ENCODE results near the gene IGSF8.
"Not testable (repeated sequence)": the region's sequence is repeated elsewhere in the genome, so short reads cannot be mapped to it uniquely, and the experiment has no call there.

IGSF8 gene

DNA sequence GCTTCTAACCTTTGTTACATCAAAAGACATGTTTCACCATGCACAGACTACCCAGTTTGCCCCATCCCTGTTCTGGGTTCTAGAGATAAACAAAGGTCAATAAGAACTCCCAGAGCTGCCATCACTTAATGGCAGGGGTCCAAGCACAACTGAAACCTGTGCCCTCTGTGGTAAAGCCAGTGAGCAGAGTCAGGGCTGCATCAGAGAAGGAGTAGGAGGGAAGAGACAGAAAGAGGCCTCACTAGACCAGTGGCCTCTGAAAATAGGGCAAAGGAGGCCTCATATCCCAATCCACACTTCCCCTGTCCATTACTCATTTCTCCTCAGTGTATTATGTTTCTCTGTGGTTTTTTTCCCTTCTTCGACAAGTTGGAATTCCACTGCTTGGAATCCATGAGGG, 27.3 kb upstream of the IGSF8 start:
- DNase-seq: no peak

DNA sequence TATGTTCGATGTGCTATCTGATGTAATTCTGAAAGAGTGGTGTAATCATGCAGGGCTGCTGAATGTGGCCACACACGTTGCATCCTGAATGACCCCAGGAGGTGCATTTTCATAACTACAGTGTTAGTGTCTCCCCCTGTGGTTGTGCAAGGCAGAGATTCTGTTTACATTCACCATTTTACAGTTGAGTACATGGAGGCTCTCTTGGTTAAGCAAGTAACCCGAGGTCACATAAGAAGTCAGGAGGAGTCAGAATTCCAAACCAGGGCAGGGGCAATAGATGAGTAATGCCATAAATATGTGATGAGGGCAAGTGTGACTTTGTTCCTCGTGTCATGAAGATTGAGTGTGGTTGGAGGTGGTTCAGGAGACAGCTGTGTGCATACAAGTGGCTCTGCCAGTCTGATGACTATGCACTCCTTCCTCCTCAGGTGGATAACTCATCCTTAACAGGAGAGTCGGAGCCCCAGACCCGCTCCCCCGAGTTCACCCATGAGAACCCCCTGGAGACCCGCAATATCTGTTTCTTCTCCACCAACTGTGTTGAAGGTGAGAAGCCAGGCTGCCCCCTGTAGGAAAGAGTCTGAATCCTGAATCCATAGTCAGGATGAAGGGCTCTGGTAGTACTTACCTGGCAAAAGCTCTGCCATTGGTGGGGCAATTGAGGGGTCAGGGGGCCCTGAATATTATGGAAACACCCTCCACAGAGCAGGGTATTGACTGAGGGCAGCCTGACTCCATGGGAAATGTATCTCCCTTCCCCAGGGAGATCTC, 26.5 kb upstream of the IGSF8 start:
- DNase-seq: no peak

DNA sequence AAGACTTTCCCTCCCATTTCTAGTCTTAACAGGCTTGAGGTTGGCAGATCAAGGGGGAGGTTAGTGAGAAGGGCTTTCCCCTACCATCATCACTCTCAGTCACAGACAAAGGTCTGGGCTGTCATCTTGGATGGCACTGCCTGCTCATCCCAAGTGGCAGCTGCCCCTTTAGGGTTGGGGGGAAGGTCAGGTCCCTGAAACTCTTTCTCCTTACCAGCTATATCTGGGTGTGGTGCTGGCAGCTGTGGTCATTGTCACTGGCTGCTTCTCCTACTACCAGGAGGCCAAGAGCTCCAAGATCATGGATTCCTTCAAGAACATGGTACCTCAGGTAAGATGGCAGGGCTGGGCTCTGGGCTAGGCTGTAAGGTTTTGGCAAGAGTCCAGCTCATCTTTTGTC, 25.3 kb upstream of the IGSF8 start:
- DNase-seq: no peak

DNA sequence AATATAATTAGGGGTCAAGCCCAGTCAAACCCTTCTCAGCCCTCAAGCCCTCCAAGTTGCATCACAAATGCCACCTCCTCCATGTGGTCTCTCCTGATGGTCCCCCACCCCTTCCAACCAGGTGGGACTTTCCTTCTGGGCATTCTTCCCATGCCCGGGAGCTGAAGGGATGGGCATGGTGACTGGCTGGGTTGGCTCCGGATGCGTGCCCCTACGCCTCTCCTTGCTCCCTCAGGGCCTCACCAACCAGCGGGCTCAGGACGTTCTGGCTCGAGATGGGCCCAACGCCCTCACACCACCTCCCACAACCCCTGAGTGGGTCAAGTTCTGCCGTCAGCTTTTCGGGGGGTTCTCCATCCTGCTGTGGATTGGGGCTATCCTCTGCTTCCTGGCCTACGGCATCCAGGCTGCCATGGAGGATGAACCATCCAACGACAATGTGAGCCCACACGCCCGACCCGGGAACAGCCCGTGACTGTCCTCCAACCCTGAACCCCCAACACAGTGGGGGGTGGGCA, 24.6 kb upstream of the IGSF8 start:
- DNase-seq: no peak

DNA sequence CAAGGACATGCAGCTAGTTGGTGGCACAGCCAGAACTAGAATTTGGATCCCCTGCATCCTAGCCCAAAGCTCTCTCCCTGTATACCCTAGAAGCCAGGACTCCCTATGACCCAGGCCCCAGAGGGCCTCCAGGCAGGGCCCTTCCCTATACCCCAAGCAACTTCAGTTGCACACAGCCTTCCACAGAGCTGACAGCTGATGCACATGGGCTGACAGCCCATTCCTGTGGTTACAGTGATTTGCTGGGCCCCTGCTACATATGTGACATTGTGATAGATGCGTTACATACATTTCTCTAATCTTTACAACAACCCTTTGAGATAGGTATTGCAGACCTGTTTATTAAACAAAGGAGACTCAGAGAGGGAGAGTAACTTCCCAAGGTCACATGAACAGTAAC, 23.0 kb upstream of the IGSF8 start:
- DNase-seq: no peak

DNA sequence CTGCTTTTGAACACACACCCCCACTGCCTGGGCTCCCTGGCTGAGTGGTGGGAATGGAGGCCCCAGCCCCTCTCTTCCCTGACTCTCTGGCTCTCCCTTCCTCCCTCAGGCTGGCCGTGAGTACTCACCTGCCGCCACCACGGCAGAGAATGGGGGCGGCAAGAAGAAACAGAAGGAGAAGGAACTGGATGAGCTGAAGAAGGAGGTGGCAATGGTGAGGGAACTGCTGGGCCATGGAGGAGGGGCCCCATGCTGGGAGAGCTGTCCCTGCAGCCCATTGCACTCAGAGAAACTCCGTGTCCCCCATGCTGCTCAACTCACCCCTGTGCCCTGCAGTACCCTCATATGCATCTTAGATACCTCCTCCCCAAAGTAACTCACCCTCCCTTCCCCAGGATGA, 22.4 kb upstream of the IGSF8 start:
- no peak for DNase-seq

DNA sequence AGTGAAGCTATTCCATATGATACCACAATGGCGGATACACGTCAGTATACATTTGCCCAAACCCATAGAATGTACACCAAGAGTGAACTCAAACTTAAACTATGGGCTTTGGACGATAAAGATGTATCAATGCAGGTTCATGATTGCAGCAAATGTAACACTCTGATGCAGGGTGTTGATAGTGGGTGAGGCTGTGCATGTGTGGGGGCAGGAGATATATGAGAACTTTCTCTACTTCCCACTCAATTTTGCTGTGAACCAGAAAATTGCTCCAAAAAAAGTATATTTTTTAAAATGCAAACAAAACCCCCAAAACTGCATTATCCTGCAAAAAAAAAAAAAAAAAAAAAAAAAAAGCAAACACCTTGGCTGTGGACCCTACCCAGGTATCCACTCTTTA, 20.5 kb upstream of the IGSF8 start:
- DNase-seq: no peak

DNA sequence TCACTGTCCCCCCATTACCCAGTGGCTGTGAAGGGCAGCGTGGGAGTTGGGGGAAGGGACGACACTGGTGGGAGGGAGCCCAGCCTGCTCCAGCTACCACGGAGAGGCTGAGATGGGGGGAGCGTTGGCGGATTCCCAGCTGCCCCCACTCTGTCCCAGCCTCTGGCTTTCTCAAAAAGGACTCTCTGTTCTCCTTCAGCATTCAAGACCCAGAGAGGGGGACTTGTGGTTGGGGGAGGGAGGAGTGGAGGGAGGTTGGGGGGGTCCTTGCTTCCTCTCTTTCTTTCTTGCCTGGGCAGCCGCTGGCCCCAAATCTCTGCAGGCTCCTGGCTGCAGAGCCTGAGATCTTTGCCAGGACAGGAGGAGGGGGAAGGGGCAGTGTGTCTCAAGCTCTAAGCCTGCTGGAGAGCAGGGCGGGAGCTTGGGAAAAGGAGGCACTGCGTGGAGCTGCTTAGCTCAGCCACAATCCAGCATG, 19.3 kb upstream of the IGSF8 start:
- DNase-seq: no peak

DNA sequence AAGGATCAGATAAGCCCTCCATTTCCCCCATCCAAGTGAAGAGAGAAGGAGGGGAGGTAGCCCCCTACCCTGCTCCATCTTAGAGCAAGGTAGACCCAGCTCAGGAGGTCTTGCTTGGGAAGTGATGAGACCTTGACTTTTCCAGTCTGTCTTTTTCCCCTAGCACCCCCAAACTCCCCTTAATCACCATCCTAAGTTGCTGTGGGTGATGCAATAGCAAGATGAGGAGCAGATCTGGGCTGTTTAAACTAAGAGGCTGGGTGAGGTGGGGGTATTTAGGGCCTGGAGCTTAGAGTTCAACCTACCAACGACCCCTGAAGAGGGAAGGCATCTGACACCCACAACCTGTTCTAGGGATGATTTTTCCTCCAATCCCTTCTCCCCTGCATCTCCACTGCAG, 18.9 kb upstream of the IGSF8 start:
- DNase-seq: no peak

DNA sequence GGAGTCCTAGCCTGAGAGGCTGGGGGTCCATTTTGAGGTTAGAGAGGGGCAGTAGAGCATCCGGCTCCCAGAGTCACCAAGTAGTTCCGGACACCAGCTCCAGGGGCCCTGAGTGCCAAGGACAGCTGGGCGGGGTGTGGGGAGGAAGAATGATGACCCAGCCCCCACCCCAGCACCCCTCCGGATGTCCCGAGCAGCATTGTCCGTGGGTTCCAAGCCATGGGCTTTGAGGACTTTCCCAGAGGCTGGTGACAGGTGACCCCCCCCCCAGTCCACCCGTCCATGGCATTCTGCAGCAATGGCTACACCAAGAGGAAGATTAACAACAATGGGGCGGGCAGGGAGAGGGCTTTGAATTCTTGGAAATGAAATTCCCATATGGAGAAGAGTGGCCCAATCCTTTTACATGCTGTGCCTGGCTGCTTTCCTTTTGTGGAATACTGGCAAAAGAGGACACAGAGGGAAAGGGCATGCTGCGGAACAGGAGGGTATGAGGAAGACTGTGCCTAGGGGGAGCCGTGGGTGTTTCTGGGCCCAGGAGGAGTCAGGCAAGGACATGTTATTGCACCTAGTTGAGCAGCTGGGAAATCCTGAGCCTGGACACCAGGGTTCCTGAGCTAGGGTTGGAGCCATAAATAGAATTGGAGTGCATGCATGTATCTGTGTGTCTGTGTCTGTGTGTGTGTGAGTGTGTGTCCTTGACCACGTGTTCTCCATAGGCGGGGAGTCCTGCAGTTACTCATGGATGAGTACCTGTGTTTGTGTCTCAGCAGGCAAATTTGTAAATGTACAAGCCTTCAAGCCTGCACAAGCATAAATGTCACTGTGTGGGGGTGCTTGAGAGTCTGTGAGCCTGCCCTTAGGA, 18.1 kb upstream of the IGSF8 start:
- DNase-seq: no peak

DNA sequence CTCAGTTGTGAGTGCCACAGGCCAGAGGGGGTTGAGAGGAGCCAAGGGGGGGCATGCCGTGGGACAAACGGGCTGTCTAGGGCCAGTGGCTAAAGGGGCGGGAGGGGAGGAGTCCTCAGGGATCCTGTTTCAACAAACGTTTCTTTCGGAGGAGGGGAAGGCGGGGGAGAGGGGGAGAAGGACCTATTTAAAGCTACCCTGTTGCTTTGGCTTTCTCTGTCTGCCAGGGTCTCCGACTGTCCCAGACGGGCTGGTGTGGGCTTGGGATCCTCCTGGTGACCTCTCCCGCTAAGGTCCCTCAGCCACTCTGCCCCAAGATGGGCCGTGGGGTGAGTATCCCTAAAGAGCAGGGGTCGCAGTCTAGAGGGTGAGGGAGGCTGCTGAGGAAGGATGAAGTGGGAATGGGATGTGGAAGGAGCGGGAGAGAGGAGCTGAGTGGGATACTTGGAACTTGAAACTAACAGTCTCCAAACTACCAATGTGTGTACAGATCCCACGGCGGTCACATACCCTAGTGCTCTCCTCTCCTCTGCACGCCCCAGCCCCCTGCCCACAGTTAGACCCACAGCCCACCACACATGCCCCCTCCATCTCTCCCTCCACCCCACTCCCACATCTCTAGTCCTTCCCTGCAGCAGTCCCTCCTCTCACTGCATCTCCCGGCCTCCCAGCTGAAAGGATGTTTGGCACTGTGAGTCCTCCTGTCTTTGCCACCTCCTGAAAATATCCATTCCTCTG, 17.3 kb upstream of the IGSF8 start, which contains the start of gene ATP1A2:
ATP1A2 (plus strand) TSS at position 215 of the 738 bp plus-strand sequence; CDS start at position 318, 103 bp downstream.
- no peak for DNase-seq

DNA sequence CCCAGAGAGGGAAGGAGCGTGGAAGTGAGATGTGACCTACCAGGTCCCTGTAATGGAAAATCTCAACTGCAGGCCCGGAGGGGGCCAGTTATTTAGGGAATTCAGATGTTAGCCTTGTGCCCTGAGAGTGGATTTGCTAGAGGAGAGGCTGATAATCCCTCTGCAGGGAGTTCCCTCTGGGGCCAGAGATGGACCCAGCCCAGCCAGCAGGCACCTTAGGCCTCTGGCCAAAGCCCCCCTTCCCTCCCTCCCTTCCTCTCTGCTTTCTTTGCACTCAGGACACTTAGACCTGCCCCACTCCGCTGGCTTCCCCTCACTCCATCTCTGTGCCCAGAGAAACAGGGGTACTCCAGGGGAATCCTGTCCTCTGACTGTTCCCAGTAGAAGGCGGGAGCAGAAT, 15.7 kb upstream of the IGSF8 start:
- no peak for DNase-seq

DNA sequence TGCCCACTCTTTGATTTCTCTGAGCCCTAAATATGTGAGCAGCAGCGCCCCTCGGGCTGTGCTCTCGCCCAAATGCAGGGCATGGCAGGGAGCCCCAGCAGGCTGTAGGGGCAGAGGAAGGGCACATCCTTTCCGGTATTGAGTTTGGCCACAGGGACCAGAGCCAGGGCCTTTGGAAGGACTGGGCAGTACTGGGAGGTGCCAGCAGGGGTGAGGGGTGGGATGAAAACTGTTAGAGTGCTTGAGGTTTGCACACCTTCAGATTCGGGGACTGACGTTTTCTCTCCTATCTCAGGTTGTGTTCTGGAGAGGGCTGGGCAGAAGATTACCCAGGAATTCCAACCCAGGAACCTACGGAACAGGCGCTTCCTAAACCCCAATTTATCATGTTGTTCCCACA, 15.0 kb upstream of the IGSF8 start:
- no peak for DNase-seq

DNA sequence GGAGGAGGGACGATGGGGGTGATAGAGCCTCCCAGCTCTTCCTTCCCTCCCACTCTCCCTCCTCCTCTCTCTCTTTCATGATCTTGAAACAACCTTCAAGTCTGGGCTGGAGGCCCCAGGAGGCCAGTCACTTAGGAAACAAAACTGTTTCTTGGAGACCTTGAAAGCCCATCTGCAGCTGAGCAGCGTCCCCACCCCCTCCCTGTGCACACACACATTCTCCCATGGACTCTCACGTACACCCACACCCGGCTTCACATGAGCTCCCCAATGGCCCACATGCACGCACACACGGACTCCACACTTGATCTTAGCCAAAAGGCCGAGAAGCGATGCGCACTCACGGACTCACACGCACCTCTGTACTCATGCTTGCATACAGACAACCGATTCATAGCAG, 13.9 kb upstream of the IGSF8 start:
- DNase-seq: no peak

DNA sequence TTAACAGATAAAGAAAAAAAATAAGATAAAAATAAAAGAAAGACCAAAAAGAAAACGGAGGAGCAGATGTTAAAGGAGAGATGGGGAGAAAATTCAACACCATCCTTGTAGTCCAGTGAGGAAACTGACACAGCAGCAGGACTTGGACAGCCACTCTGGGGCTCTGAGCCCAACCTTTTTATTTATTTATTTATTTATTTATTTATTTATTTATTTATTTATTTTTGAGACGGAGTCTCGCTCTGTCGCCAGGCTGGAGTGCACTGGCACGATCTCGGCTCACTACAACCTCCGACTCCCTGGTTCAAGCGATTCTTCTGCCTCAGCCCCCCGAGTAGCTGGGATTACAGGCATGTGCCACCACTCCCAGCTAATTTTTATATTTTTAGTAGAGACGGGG, 13.0 kb upstream of the IGSF8 start:
- DNase-seq: not testable (repeated sequence)

DNA sequence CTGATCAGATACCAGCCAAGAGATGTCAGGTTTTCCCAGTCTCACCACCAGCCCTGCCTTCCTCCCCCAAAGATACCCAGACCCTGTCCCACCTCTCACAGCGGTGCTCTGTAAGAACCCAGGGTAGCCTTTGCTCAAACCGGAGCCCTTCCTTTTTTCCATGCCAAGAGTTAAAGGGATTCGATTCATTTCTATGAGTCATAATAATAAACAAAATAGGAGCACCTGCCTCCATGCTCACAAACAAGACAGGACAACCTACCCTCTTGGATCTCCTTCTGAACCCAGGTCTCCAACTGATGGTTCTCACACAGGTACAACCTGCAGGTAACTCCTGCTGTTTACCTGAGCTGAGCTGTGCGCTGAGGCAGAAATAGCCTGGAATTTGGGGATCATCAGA, 11.3 kb upstream of the IGSF8 start:
- no peak for DNase-seq

DNA sequence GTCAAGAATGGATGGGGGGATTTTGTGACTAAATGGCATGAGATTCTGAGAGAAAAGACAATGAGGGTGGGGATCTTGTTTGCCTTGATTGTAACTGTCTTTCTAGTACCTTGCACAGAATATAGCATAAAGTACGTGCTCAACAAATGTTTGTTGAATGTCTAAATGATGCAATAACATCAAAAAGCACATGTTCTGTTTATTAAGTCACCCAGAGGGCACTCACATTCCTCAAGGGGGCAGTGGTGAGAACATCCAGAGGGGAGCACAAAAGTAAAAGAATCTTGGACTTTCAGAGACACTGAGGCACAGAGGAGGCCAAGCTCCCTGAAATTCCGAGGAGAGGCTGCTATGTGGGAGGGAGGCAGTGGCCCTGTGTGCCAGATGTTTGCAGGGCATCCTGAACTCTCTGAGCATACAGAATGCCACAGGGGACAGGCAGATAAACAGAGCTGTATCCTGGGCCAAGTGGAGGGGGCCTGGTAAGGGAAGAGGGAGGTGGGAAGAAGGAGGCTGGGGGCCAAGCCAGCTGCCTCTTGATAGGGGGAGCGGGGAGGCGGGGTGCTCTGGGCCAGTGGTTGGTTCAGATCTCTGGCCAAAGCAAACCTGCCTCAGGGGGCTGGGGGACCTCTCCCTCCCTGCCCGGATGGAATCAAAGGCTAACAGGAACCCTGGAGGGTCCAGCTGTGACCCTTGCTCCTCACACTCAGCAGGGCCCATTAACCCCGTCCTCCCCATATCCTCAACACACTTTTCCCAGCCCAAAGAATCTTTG, 10.7 kb upstream of the IGSF8 start:
- no peak for DNase-seq

DNA sequence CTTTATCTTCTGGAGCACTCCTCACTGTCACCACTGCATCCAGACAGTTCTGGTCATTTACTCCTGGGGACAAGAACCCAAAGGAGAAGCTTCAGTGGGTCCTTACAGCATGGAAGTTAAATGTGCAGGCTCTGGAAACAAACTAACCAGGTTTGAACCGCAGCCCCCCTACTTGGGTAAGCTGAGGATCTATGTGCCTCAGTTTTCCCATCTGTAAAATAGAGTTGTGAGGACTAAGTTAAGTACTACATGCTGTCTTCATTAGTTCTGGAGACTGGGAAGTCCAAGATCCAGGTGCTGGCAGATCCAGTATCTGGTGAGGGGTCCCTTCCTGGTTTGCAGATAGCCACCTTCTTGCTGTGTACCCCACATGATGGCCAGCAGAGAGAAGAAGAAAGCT, 9.1 kb upstream of the IGSF8 start:
- no peak for DNase-seq

DNA sequence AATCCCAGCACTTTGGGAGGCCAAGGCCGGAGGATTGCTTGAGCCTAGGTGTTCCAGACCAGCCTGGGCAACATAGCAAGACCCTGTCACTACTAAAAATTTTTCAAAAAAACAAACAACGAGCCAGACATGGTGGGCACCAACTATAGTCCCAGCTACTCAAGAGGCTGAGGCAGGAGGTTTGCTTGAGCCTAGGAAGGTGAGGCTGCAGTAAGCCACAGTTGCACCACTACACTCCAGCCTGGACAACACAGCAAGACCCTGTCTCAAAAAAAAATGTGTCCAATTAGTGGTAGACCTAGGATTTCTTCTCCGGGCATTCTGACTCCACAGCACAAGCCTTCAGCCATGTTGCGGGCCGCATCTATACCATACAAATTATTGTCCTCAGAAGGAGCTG, 6.7 kb upstream of the IGSF8 start:
- DNase-seq: no peak

DNA sequence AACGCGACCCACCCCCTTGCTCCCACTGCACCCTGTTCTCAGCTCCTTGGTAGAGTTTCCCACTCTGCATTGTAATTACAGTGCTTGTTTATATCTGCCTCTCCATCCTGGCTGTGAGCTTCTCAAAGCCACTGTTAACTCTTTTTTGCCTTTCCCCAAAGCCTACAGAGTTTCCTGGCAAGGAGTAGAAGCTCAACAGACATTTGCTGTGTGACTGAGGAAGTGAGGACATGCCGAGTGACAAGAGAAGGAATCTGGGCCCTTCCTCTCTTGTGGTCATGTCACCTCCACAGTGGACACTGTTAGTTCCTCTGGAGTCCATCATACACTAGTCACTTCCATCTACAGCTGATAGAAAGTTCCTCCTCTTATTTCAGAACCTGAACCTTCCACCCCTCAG, 6.1 kb upstream of the IGSF8 start:
- no peak for DNase-seq

DNA sequence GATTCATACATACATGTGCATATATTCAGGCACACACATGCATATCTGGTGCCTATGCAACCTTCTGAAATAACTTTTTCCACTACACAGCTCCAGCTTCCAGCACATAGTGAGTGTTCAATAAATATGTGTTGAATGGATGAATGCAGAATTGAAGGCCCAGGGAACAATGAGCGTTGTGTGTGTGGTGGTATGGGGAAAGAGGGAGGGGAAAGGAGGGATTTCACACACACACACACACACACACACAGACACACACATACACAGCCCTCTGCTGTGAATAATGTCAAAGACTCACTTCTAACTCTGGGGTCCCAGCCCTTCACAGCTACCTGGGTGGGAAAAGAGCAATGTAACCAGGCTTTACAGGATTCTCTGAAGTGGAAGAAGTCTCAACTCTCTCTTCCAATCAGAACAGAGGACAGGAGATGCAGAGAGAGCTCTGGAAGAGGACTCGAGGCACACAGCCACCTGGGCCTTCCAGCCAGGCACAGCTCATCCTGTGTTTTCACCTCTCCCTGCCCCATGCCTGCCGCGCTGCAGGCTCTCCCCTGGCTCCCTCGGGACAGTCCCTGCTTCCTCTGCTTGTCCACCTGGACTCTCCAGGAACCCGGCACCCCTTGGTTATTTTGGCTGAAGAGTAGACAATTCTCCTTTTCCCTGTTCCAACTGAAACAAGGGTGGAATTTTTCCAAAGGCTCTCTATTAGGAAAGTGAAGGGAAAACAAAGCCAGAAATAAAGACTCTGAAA, 5.4 kb upstream of the IGSF8 start:
- no peak for DNase-seq

All from NCI-H1092 treated with DMSO at 0.1 percent for 48 hours (cell line).